ENCODE measurements around the gene FERMT3. TPM values are rescaled to one million over a fixed set of nuclear protein-coding genes. Genes with fewer than 3 reads are reported as not detected.

FERMT3 gene
- total RNA-seq, 2 experiments from 2014 or later: 176 to 178 TPM

DNA sequence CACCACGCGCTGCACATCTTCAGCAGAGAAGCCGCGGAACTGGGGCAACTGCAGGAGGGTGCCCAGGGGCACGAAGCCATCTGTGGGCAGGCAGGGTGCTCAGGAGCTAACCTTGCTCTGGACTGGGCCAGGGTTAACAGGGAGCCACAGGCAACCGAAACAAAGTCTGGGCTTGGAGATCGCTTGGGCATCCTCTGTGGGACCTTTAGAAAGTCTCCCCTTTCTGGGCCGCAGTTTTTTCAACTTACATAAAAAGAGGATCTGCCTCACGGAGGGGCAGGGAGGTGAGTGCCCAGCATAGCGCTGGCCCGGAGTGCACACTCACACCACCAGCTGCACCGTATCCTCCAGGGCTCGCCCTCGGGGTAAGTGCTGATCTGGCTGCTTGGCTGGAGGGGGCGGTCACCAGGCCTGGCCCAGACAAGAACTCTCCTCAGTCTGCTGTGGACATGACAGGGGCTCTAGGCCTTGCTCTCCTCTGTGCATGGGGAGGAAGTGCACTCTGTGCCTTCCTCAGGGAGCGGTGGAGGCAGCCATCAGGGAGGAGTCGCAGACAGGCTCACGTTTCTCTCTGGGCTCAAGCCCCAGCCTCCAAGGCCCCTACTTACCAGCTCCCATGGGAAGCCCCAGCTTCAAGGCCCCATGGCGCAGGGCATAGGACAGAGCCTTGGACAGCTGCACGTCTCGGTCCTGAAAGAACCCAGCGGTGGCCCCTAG, 18.5 kb downstream of the FERMT3 start:
- intact Hi-C loops (cut with micrococcal nuclease): no loop called here
- Mint-ChIP-seq H3K27ac (peak overlapping the region; percentile 90), H3K27me3 (ENCODE audit: low read depth) (no peaks in the 10 kb centered on the region), H3K4me1 (ENCODE audit: low read depth) (peaks cover 33% of the 10 kb centered on the region), H3K4me3 (peak overlapping the region; percentile 87), H3K36me3 (ENCODE audit: low read depth) (peaks cover 5% of the 10 kb centered on the region), H3K9me3 (no peaks in the 10 kb centered on the region)
- CTCF ChIA-PET: interaction anchor here (0.6 to 3.2 kb wide), 4 partner anchors 18 to 606 kb away, joined by 5 to 13 read pairs (median 8); partner anchors contain the start of gene FERMT3
- DNase-seq: no peak

- intact Hi-C loops (cut with micrococcal nuclease): loop anchor here (1.0 kb wide), 5 partner anchors 15 to 58 kb away; partner anchors contain the start of genes BAD and FKBP2
- H3K4me3 Mint-ChIP-seq: peak within 1 kb of the TSS; percentile 87
- no peaks in the 10 kb centered on the region for H3K9me3 Mint-ChIP-seq
Observed at GRCh38 chr11:64225608-64226506, 19.3 kb downstream of the FERMT3 start, which contains the start of the genes NUDT22 and TRPT1. NUDT22 (plus strand) TSS chr11:64226274; CDS start chr11:64226653, 379 bp downstream. TRPT1 (minus strand) TSS chr11:64226186; CDS start chr11:64225860, 326 bp downstream.

DNA sequence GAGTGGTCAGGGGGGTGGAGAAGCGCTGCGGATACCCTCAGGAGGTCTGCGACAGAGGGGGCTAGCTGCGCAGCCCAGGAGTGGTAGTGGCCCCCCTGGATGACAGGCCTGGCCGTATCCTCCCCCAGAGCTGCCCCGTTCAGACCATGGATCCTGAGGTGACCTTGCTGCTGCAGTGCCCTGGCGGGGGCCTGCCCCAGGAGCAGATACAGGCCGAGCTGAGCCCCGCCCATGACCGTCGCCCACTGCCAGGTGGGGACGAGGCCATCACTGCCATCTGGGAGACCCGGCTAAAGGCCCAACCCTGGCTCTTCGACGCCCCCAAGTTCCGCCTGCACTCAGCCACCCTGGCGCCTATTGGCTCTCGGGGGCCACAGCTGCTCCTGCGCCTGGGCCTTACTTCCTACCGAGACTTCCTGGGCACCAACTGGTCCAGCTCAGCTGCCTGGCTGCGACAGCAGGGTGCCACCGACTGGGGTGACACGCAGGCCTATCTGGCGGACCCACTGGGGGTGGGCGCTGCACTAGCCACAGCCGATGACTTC, 20.1 kb downstream of the FERMT3 start:
- intact Hi-C loops (cut with micrococcal nuclease): loop anchor here (1.0 kb wide), 5 partner anchors 15 to 58 kb away; partner anchors contain the start of genes BAD and FKBP2
- Mint-ChIP-seq H3K27me3 (ENCODE audit: low read depth) (no peaks in the 10 kb centered on the region), H3K9me3 (no peaks in the 10 kb centered on the region)

More at GRCh38 chr11:64225608-64226506, 19.3 kb downstream of the FERMT3 start, which contains the start of the genes NUDT22 and TRPT1:
- Mint-ChIP-seq H3K27ac (peak within 1 kb of the TSS; percentile 90), H3K27me3 (ENCODE audit: low read depth) (no peaks in the 10 kb centered on the region), H3K4me1 (ENCODE audit: low read depth) (peaks cover 34% of the 10 kb centered on the region), H3K36me3 (ENCODE audit: low read depth) (peaks cover 4% of the 10 kb centered on the region)
- DNase-seq: peak; percentile 94
- CTCF ChIA-PET: interaction anchor here (0.9 to 3.2 kb wide), 4 partner anchors 10 to 76 kb away, joined by 3 to 13 read pairs (median 9); partner anchors contain the start of gene FERMT3

GRCh38 chr11:64227405-64227956, 21.0 kb downstream of the FERMT3 start:
- intact Hi-C loops (cut with micrococcal nuclease): no loop called here
- H3K4me1 Mint-ChIP-seq (ENCODE audit: low read depth): peaks cover 44% of the 10 kb centered on the region
- H3K27me3 Mint-ChIP-seq (ENCODE audit: low read depth): no peaks in the 10 kb centered on the region
- peak overlapping the region; percentile 87 for H3K4me3 Mint-ChIP-seq
- H3K36me3 Mint-ChIP-seq (ENCODE audit: low read depth): peaks cover 2% of the 10 kb centered on the region
- no peaks in the 10 kb centered on the region for H3K9me3 Mint-ChIP-seq
- CTCF ChIA-PET: interaction anchor here (1.0 to 3.2 kb wide), 5 partner anchors 21 to 77 kb away, joined by 3 to 13 read pairs (median 7); partner anchors contain the start of gene FERMT3
- H3K27ac Mint-ChIP-seq: peak overlapping the region; percentile 85
- no peak for DNase-seq

More for the DNA sequence above, 20.1 kb downstream of the FERMT3 start:
- Mint-ChIP-seq H3K4me1 (ENCODE audit: low read depth) (peaks cover 39% of the 10 kb centered on the region), H3K36me3 (ENCODE audit: low read depth) (peaks cover 2% of the 10 kb centered on the region), H3K27ac (peak overlapping the region; percentile 85), H3K4me3 (peak overlapping the region; percentile 87)
- peak; percentile 71 for DNase-seq
- CTCF ChIA-PET: interaction anchor here (0.9 to 3.2 kb wide), 6 partner anchors 9 to 78 kb away, joined by 3 to 13 read pairs (median 6); partner anchors contain the start of gene FERMT3

GRCh38 chr11:64229090-64229743, 22.7 kb downstream of the FERMT3 start:
- H3K4me3 Mint-ChIP-seq: peak overlapping the region; percentile 78
- DNase-seq: no peak
- CTCF ChIA-PET: no interaction called here
- no peak overlapping the region for H3K27ac Mint-ChIP-seq
- peaks cover 44% of the 10 kb centered on the region for H3K4me1 Mint-ChIP-seq (ENCODE audit: low read depth)
- no peaks in the 10 kb centered on the region for H3K9me3 Mint-ChIP-seq
- peaks cover 2% of the 10 kb centered on the region for H3K36me3 Mint-ChIP-seq (ENCODE audit: low read depth)
- intact Hi-C loops (cut with micrococcal nuclease): no loop called here
- H3K27me3 Mint-ChIP-seq (ENCODE audit: low read depth): no peaks in the 10 kb centered on the region

DNA sequence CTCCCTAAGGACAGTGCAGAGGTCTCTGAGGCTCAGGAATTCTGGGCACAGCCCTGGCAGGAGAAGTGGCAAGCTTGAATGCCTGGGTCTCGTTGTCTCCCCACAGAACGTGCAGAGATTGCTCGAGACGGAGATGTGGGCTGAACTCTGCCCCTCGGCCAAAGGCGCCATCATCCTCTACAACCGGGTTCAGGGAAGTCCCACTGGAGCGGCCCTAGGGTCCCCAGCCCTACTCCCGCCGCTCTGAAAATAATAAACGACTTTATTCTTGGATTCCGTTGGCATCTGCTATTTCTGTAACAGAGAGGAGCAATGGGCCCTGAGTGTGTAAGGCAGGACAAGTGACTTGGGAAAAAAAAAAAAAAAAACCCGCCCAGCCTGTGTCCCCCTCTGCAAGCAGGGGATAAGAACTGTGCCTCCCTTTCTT, 23.2 kb downstream of the FERMT3 start:
- intact Hi-C loops (cut with micrococcal nuclease): loop anchor here (1.0 to 2.0 kb wide), 5 partner anchors 12 to 76 kb away; partner anchors contain the start of genes ESRRA, FKBP2 and PPP1R14B
- CTCF ChIA-PET: no interaction called here
- H3K4me3 Mint-ChIP-seq: peak overlapping the region; percentile 78
- peaks cover 2% of the 10 kb centered on the region for H3K36me3 Mint-ChIP-seq (ENCODE audit: low read depth)
- H3K27me3 Mint-ChIP-seq (ENCODE audit: low read depth): no peaks in the 10 kb centered on the region
- no peak for DNase-seq
- peak overlapping the region; percentile 71 for H3K27ac Mint-ChIP-seq
- H3K9me3 Mint-ChIP-seq: no peaks in the 10 kb centered on the region
- H3K4me1 Mint-ChIP-seq (ENCODE audit: low read depth): peaks cover 44% of the 10 kb centered on the region

DNA sequence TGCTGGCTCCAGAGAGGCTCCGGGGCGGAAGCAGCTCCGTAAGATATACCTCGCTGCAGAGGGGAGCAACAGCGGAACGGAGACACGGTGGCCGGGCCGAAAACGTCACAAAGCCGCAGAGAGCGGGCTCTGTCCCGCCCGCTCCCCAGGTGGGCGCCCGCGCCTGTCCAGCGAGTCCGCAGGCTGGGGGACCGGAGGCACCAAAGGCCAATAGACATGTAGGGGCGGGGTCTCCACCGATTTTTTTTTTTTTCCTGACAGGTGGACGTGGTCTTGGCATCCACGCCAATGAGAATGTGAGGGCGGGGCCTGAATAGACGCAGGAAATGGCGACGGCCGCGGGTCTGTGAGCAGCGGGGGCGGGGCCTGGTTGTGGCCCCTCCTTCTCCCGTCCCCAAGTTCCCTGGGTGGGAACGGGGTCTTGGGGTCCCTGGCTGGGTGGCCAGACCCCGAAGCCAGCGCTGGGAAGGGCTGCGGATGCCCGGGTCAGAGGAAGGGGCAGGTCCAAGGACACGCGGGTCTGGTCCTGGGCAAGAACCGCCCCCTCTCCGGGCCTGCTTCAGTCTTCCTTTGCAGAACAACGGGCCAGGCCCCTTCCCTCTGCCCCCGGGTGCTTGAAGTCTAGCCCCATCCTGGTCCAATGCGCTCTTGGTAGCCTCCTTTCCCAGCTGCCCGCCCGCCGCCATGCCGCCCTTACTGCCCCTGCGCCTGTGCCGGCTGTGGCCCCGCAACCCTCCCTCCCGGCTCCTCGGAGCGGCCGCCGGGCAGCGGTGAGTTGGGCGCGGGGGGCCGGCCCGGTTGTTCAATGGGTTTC, 23.9 kb downstream of the FERMT3 start, which contains the start of gene DNAJC4:
TSS of gene DNAJC4 (plus strand) at position 378 of the 814 bp plus-strand sequence. CDS start at position 685, 307 bp downstream.
- H3K4me3 Mint-ChIP-seq: peak within 1 kb of the TSS; percentile 78
- H3K27ac Mint-ChIP-seq: peak within 1 kb of the TSS; percentile 75
- DNase-seq: peak; percentile 94
- CTCF ChIA-PET: no interaction called here
- H3K27me3 Mint-ChIP-seq (ENCODE audit: low read depth): no peaks in the 10 kb centered on the region
- intact Hi-C loops (cut with micrococcal nuclease): loop anchor here (1.0 to 2.0 kb wide), 5 partner anchors 11 to 75 kb away; partner anchors contain the start of genes ESRRA, FKBP2 and PPP1R14B
- no peaks in the 10 kb centered on the region for H3K9me3 Mint-ChIP-seq
- H3K4me1 Mint-ChIP-seq (ENCODE audit: low read depth): peaks cover 43% of the 10 kb centered on the region
- H3K36me3 Mint-ChIP-seq (ENCODE audit: low read depth): peaks cover 2% of the 10 kb centered on the region

GRCh38 chr11:64230985-64231365, 24.5 kb downstream of the FERMT3 start:
- Mint-ChIP-seq H3K9me3 (no peaks in the 10 kb centered on the region), H3K27me3 (ENCODE audit: low read depth) (no peaks in the 10 kb centered on the region), H3K4me1 (ENCODE audit: low read depth) (peaks cover 47% of the 10 kb centered on the region), H3K36me3 (ENCODE audit: low read depth) (peaks cover 3% of the 10 kb centered on the region), H3K4me3 (peak overlapping the region; percentile 78), H3K27ac (peak overlapping the region; percentile 75)
- CTCF ChIA-PET: no interaction called here
- intact Hi-C loops (cut with micrococcal nuclease): loop anchor here (1.0 to 2.0 kb wide), 5 partner anchors 10 to 74 kb away; partner anchors contain the start of genes ESRRA, FKBP2 and PPP1R14B
- DNase-seq: no peak

DNA sequence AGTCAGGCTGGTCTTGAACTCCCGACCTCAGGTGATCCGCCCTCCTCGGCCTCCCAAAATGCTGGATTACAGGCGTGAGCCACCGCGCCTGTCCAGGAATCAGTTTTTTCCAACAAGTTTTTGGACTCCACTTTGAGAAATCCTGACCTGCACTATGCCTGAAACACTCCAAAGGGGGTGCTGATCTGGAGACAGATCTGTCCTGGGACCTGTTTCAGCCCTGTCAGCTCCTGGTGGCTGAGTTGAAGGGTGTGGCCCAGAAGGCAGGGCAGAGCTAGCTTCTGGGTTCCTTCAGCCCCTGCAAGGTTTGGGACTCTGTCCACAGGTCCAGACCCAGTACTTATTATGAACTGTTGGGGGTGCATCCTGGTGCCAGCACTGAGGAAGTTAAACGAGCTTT, 25.0 kb downstream of the FERMT3 start:
- no peaks in the 10 kb centered on the region for H3K9me3 Mint-ChIP-seq
- no peak overlapping the region for H3K27ac Mint-ChIP-seq
- intact Hi-C loops (cut with micrococcal nuclease): loop anchor here (2.0 kb wide), 1 partner anchor 15 kb away; the partner anchor contains the start of gene PPP1R14B
- peak overlapping the region; percentile 78 for H3K4me3 Mint-ChIP-seq
- no peaks in the 10 kb centered on the region for H3K27me3 Mint-ChIP-seq (ENCODE audit: low read depth)
- CTCF ChIA-PET: interaction anchor here (1.6 kb wide), 1 partner anchor 27 kb away, joined by 7 read pairs; no protein-coding TSS in a partner anchor
- peaks cover 3% of the 10 kb centered on the region for H3K36me3 Mint-ChIP-seq (ENCODE audit: low read depth)
- H3K4me1 Mint-ChIP-seq (ENCODE audit: low read depth): peaks cover 47% of the 10 kb centered on the region
- DNase-seq: no peak
